GM18511 (cell line): ENCODE measurements around the gene RAD51B.
"Not testable (repeated sequence)": the region's sequence is repeated elsewhere in the genome, so short reads cannot be mapped to it uniquely, and the experiment has no call there.

Experiments
- ATAC-seq: cut with Tn5 transposase; IDR thresholded peaks from one replicate; pipeline ENCODE4 v1.9.1; 2021; ENCODE audit warnings: mild to moderate bottlenecking, moderate library complexity; ENCODE audit not compliant: unreplicated experiment

Gene RAD51B

GRCh38 chr14:68016255-68016914 is 196.8 kb downstream of the RAD51B start:
- no peak for ATAC-seq

GRCh38 chr14:68018598-68018997 is 199.0 kb downstream of the RAD51B start:
- ATAC-seq: no peak

- ATAC-seq: no peak
These were observed 200.9 kb downstream of the RAD51B start for GRCh38 chr14:68020493-68020892.

GRCh38 chr14:68020999-68021663 is 201.6 kb downstream of the RAD51B start:
- ATAC-seq: peak; percentile 56

- ATAC-seq: no peak
These were observed 207.7 kb downstream of the RAD51B start for GRCh38 chr14:68027276-68027675.

GRCh38 chr14:68028075-68028474 is 208.5 kb downstream of the RAD51B start:
- ATAC-seq: no peak

- ATAC-seq: not testable (repeated sequence)
These were observed 211.4 kb downstream of the RAD51B start for GRCh38 chr14:68031011-68031410.

- ATAC-seq: no peak
These were observed 212.6 kb downstream of the RAD51B start for GRCh38 chr14:68032154-68032553.

GRCh38 chr14:68033336-68033932 is 213.9 kb downstream of the RAD51B start:
- ATAC-seq: no peak

GRCh38 chr14:68034896-68035295 is 215.3 kb downstream of the RAD51B start:
- no peak for ATAC-seq

- no peak for ATAC-seq
These were observed 216.6 kb downstream of the RAD51B start for GRCh38 chr14:68036202-68036601.

GRCh38 chr14:68039593-68039992 is 220.0 kb downstream of the RAD51B start:
- no peak for ATAC-seq

- ATAC-seq: no peak
These were observed 221.2 kb downstream of the RAD51B start for GRCh38 chr14:68040633-68041369.

GRCh38 chr14:68041876-68042354 is 222.3 kb downstream of the RAD51B start:
- no peak for ATAC-seq

GRCh38 chr14:68042586-68043210 is 223.1 kb downstream of the RAD51B start:
- ATAC-seq: no peak

GRCh38 chr14:68043752-68044151 is 224.2 kb downstream of the RAD51B start:
- ATAC-seq: no peak

GRCh38 chr14:68047906-68048305 is 228.3 kb downstream of the RAD51B start:
- no peak for ATAC-seq

GRCh38 chr14:68048815-68049214 is 229.2 kb downstream of the RAD51B start:
- not testable (repeated sequence) for ATAC-seq

GRCh38 chr14:68050177-68050576 is 230.6 kb downstream of the RAD51B start:
- ATAC-seq: no peak

- no peak for ATAC-seq
These were observed 231.6 kb downstream of the RAD51B start for GRCh38 chr14:68051146-68051545.

- no peak for ATAC-seq
These were observed 240.6 kb downstream of the RAD51B start for GRCh38 chr14:68060198-68060597.
